ENCODE results near the gene SRRM2.

The SRRM2 gene

DNA sequence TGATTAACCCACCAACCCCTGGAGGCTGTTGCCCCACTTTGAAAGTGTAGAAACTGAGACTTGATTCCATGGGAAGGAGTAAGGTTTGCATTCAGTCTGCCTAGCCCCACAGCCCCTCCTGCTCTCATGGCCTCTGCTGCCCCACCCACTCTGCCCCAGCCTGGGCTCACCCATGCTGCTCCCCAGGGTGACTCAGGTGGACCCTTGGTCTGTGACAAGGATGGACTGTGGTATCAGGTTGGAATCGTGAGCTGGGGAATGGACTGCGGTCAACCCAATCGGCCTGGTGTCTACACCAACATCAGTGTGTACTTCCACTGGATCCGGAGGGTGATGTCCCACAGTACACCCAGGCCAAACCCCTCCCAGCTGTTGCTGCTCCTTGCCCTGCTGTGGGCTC lies 52.3 kb downstream of the SRRM2 start:
- H3K4me1 Mint-ChIP-seq, result no peaks in the 10 kb centered on the region
- H3K4me3 Mint-ChIP-seq, result no peak overlapping the region
- H3K27me3 Mint-ChIP-seq, result peaks cover 9% of the 10 kb centered on the region
- peaks cover 6% of the 10 kb centered on the region for H3K9me3 Mint-ChIP-seq
- H3K27ac Mint-ChIP-seq, result no peak overlapping the region
- H3K36me3 Mint-ChIP-seq, result peaks cover 2% of the 10 kb centered on the region

- no peak overlapping the region for H3K27ac Mint-ChIP-seq
- peaks cover 9% of the 10 kb centered on the region for H3K27me3 Mint-ChIP-seq
- H3K9me3 Mint-ChIP-seq, result peaks cover 6% of the 10 kb centered on the region
- H3K36me3 Mint-ChIP-seq, result peaks cover 2% of the 10 kb centered on the region
- no peak overlapping the region for H3K4me3 Mint-ChIP-seq
- no peaks in the 10 kb centered on the region for H3K4me1 Mint-ChIP-seq
These were observed 53.8 kb downstream of the SRRM2 start for GRCh38 chr16:2806286-2806685.

DNA sequence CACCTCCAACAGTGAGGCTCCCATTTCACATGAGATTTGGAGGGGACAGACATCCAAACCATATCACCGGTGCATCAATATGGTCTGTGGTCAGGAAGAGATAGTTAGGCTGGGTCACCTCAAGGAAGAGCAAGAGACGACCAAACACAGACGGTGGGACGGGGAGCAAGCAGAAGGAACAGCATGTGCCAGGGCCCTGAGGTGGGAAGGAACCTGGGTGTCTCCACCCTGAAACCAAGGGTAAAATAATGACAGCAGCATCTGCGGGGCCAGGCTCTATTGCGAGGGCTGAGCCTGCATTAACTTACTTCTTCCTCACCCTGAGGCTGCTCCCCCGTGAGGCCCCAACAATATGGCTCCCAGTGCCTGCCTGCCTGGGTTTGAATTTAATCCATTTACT lies 55.7 kb downstream of the SRRM2 start:
- Mint-ChIP-seq H3K4me3 (no peak overlapping the region), H3K4me1 (no peaks in the 10 kb centered on the region), H3K27me3 (peaks cover 9% of the 10 kb centered on the region), H3K36me3 (peaks cover 2% of the 10 kb centered on the region), H3K9me3 (peaks cover 6% of the 10 kb centered on the region), H3K27ac (no peak overlapping the region)

GRCh38 chr16:2809149-2809760 lies 56.8 kb downstream of the SRRM2 start:
- Mint-ChIP-seq H3K4me3 (no peak overlapping the region), H3K9me3 (no peaks in the 10 kb centered on the region), H3K27ac (no peak overlapping the region), H3K36me3 (no peaks in the 10 kb centered on the region), H3K27me3 (peaks cover 9% of the 10 kb centered on the region), H3K4me1 (no peaks in the 10 kb centered on the region)

GRCh38 chr16:2810651-2811050 lies 58.2 kb downstream of the SRRM2 start:
- Mint-ChIP-seq H3K27ac (no peak overlapping the region), H3K36me3 (no peaks in the 10 kb centered on the region), H3K4me3 (no peak overlapping the region), H3K27me3 (peaks cover 8% of the 10 kb centered on the region), H3K9me3 (no peaks in the 10 kb centered on the region), H3K4me1 (no peaks in the 10 kb centered on the region)

GRCh38 chr16:2811703-2812471 lies 59.4 kb downstream of the SRRM2 start:
- H3K9me3 Mint-ChIP-seq, result no peaks in the 10 kb centered on the region

DNA sequence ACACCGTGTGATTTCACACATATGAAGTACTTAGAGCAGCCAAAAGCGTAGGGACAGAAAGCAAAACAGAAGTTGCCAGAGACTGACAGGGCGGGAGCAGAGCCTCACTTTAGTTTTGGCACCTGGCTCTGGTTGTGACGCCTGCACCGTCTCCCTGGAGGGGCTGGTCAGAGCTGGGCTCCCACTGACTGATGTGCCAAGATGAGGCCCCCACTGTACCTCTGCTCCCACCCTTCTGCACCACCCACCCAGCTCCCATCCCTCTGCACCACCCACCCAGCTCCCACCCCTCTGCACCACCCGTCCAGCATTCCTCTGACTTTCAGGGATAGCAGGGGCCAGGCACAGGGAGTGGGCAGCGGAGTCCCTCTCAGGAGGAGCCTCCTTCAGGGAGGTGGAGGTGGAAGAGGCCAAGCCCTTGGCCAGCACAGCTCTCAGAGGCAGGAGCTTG lies 61.4 kb downstream of the SRRM2 start:
- no peaks in the 10 kb centered on the region for H3K4me1 Mint-ChIP-seq
- H3K27ac Mint-ChIP-seq, result no peak overlapping the region
- no peaks in the 10 kb centered on the region for H3K9me3 Mint-ChIP-seq
- no peaks in the 10 kb centered on the region for H3K36me3 Mint-ChIP-seq
- H3K4me3 Mint-ChIP-seq, result no peak overlapping the region
- peaks cover 5% of the 10 kb centered on the region for H3K27me3 Mint-ChIP-seq

More at GRCh38 chr16:2811703-2812471, 59.4 kb downstream of the SRRM2 start:
- Mint-ChIP-seq H3K27me3 (peaks cover 8% of the 10 kb centered on the region), H3K4me1 (no peaks in the 10 kb centered on the region), H3K27ac (no peak overlapping the region), H3K36me3 (no peaks in the 10 kb centered on the region), H3K4me3 (no peak overlapping the region)

GRCh38 chr16:2814551-2815298 lies 62.3 kb downstream of the SRRM2 start:
- H3K27me3 Mint-ChIP-seq, result peaks cover under 1% of the 10 kb centered on the region
- no peaks in the 10 kb centered on the region for H3K4me1 Mint-ChIP-seq
- H3K4me3 Mint-ChIP-seq, result no peak overlapping the region
- H3K9me3 Mint-ChIP-seq, result no peaks in the 10 kb centered on the region
- no peaks in the 10 kb centered on the region for H3K36me3 Mint-ChIP-seq
- no peak overlapping the region for H3K27ac Mint-ChIP-seq

GRCh38 chr16:2815299-2815771 lies 62.9 kb downstream of the SRRM2 start:
- Mint-ChIP-seq H3K27me3 (no peaks in the 10 kb centered on the region), H3K4me1 (no peaks in the 10 kb centered on the region), H3K36me3 (no peaks in the 10 kb centered on the region), H3K4me3 (no peak overlapping the region), H3K9me3 (no peaks in the 10 kb centered on the region), H3K27ac (no peak overlapping the region)

- Mint-ChIP-seq H3K27me3 (no peaks in the 10 kb centered on the region), H3K4me1 (no peaks in the 10 kb centered on the region), H3K4me3 (peak within 1 kb of the TSS; percentile 30), H3K27ac (no peak within 1 kb of the TSS), H3K36me3 (no peaks in the 10 kb centered on the region), H3K9me3 (no peaks in the 10 kb centered on the region)
These were observed 64.4 kb downstream of the SRRM2 start, which contains the start of gene PRSS21 for GRCh38 chr16:2816751-2817339. Gene PRSS21, plus strand, starts transcription at chr16:2817237. Its CDS starts 32 bp downstream, at chr16:2817269.

- H3K9me3 Mint-ChIP-seq, result no peaks in the 10 kb centered on the region
- no peaks in the 10 kb centered on the region for H3K4me1 Mint-ChIP-seq
- H3K27me3 Mint-ChIP-seq, result no peaks in the 10 kb centered on the region
- no peak overlapping the region for H3K27ac Mint-ChIP-seq
- H3K36me3 Mint-ChIP-seq, result no peaks in the 10 kb centered on the region
- H3K4me3 Mint-ChIP-seq, result peak overlapping the region; percentile 30
These were observed 65.2 kb downstream of the SRRM2 start for GRCh38 chr16:2817340-2818271.

DNA sequence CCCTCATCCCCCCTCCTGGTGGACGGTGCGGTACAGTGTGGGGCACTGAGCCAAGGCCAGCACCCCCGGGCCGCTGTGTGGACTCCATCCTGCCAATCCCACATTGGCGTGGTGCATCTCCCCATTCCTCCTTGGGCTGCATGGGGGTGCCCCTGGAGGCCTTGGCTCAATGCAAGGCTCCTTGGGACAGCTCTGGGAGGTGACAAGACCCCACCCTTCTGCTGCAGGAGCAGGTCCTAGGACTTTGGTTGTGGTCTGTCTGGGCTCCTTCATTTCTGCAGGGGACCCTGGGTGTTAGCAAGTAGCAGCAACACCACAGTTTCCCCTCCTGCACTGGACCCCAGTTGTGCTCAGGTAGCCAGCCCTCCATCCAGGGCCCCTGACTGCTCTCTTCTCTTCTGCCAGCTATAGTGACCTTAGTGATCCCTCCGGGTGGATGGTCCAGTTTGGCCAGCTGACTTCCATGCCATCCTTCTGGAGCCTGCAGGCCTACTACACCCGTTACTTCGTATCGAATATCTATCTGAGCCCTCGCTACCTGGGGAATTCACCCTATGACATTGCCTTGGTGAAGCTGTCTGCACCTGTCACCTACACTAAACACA lies 65.9 kb downstream of the SRRM2 start:
- H3K27me3 Mint-ChIP-seq, result no peaks in the 10 kb centered on the region
- no peaks in the 10 kb centered on the region for H3K4me1 Mint-ChIP-seq
- no peaks in the 10 kb centered on the region for H3K36me3 Mint-ChIP-seq
- no peaks in the 10 kb centered on the region for H3K9me3 Mint-ChIP-seq
- no peak overlapping the region for H3K27ac Mint-ChIP-seq
- H3K4me3 Mint-ChIP-seq, result no peak overlapping the region

GRCh38 chr16:2819179-2819938 lies 66.9 kb downstream of the SRRM2 start:
- H3K27me3 Mint-ChIP-seq, result no peaks in the 10 kb centered on the region
- H3K9me3 Mint-ChIP-seq, result no peaks in the 10 kb centered on the region
- no peak overlapping the region for H3K4me3 Mint-ChIP-seq
- peak overlapping the region; percentile 30 for H3K27ac Mint-ChIP-seq
- H3K36me3 Mint-ChIP-seq, result no peaks in the 10 kb centered on the region
- no peaks in the 10 kb centered on the region for H3K4me1 Mint-ChIP-seq
